A549 (cell line): ENCODE data around the gene TRAM2. TPM values are rescaled to one million over a fixed set of nuclear protein-coding genes. Genes with fewer than 3 reads are reported as not detected.

Experiments used
- polyA plus RNA-seq, 4 experiments: library from polyadenylated mRNA; depleted of rRNA in 3 of 4; stranded (reverse); fragments of >200 nt; fragmentation: RNase III in 1 of 4; extraction: RNeasy Plus Mini Kit Qiagen cat#74134 plus additional on column Dnase treatment in 1 of 4; gene quantifications; 2 replicates in 3 of 4; 3 replicates in 1 of 4; pipeline ENCODE4 v1.2.3, GENCODE V29; 2011 to 2017

Gene TRAM2
- polyA plus RNA-seq, 2 of the 4 experiments (the other 2 are of a cell fraction): 16.4 to 25.4 TPM

Other genes with a start within 250 kb of the TRAM2 start
- gene PAQR8, start 214.9 kb downstream of the TRAM2 start, polyA plus RNA-seq (2011; rRNA removed): 1.2 and 1.3 TPM in 2 replicates
- gene PAQR8, start 214.9 kb downstream of the TRAM2 start, polyA plus RNA-seq (2017; fragmentation: RNase III; extraction: RNeasy Plus Mini Kit Qiagen cat#74134 plus additional on column Dnase treatment): 0.50 to 0.84 TPM (median 0.80 TPM) in 3 replicates
- 43.5 and 46.7 TPM in 2 replicates for gene EFHC1, start 156.7 kb downstream of the TRAM2 start, polyA plus RNA-seq (2011; rRNA removed)
- gene EFHC1, start 156.7 kb downstream of the TRAM2 start, polyA plus RNA-seq (2017; fragmentation: RNase III; extraction: RNeasy Plus Mini Kit Qiagen cat#74134 plus additional on column Dnase treatment): 14.0 to 16.5 TPM (median 15.2 TPM) in 3 replicates
- 40.5 and 63.8 TPM in 2 replicates for gene TMEM14A, start 94.1 kb upstream of the TRAM2 start, polyA plus RNA-seq (2011; rRNA removed)
- 49.8 to 53.4 TPM (median 52.7 TPM) in 3 replicates for gene TMEM14A, start 94.1 kb upstream of the TRAM2 start, polyA plus RNA-seq (2017; fragmentation: RNase III; extraction: RNeasy Plus Mini Kit Qiagen cat#74134 plus additional on column Dnase treatment)
- 0.68 and 0.70 TPM in 2 replicates for gene GSTA2, start 186.4 kb upstream of the TRAM2 start, polyA plus RNA-seq (2011; rRNA removed)
- gene GSTA2, start 186.4 kb upstream of the TRAM2 start, polyA plus RNA-seq (2017; fragmentation: RNase III; extraction: RNeasy Plus Mini Kit Qiagen cat#74134 plus additional on column Dnase treatment): 0.10 TPM in 1 of 3 replicates, not detected in the others
- gene GSTA1, start 226.8 kb upstream of the TRAM2 start, polyA plus RNA-seq (2011; rRNA removed): 0.81 and 0.93 TPM in 2 replicates
- gene GSTA1, start 226.8 kb upstream of the TRAM2 start, polyA plus RNA-seq (2017; fragmentation: RNase III; extraction: RNeasy Plus Mini Kit Qiagen cat#74134 plus additional on column Dnase treatment): 0.09 TPM in 1 of 3 replicates, not detected in the others